HL-60 (cell line): Measurements from ENCODE around the gene SLC9A6.

Source experiments
- DNase-seq, 2 experiments: peaks; one replicate each; pipeline ENCODE4 v3.0.0-alpha.2; 2010 to 2020; ENCODE audit warnings: low read depth in 1 of 2, low spot score in 1 of 2
- H3K27ac ChIP-seq: fragments of 250-450 bp; sonication (Bioruptor Pico); replicated peaks from 2 replicates; pipeline ENCODE4 v1.5.1; 2020; ENCODE audit warnings: mild to moderate bottlenecking, moderate library complexity
- H3K27me3 ChIP-seq: fragments of 250-450 bp; sonication (Bioruptor Pico); 2 replicates; pipeline ENCODE4 v1.5.1; 2021; ENCODE audit warnings: mild to moderate bottlenecking, moderate library complexity; ENCODE audit not compliant: insufficient read depth, poor library complexity, severe bottlenecking
- H3K4me3 ChIP-seq: replicated peaks from 2 replicates; pipeline ENCODE4 v1.5.1; 2011; ENCODE audit warnings: mild to moderate bottlenecking, control low read depth, low read length; ENCODE audit not compliant: insufficient read depth
- GABPA ChIP-seq: IDR thresholded peaks from 2 replicates; pipeline ENCODE4 v1.6.1; 2012; ENCODE audit warnings: low read depth
- POLR2AphosphoS5 ChIP-seq: IDR thresholded peaks from 2 replicates; pipeline ENCODE4 v1.6.1; 2012; ENCODE audit warnings: low read depth
- SPI1 ChIP-seq: IDR thresholded peaks from 2 replicates; pipeline ENCODE4 v1.6.1; 2012; ENCODE audit warnings: low read depth, mild to moderate bottlenecking, borderline replicate concordance
- TF ChIP-seq, protein P1 (sequence below): IDR thresholded peaks from 2 replicates; pipeline ENCODE4 v1.6.1; 2012; ENCODE audit warnings: low read depth; ENCODE audit not compliant: insufficient replicate concordance
- TF ChIP-seq, protein P2 (sequence below): IDR thresholded peaks from one replicate; pipeline ENCODE4 v1.5.1; 2011; ENCODE audit warnings: low read length, control low read depth, inconsistent platforms; ENCODE audit not compliant: insufficient read depth

SLC9A6 gene

DNA sequence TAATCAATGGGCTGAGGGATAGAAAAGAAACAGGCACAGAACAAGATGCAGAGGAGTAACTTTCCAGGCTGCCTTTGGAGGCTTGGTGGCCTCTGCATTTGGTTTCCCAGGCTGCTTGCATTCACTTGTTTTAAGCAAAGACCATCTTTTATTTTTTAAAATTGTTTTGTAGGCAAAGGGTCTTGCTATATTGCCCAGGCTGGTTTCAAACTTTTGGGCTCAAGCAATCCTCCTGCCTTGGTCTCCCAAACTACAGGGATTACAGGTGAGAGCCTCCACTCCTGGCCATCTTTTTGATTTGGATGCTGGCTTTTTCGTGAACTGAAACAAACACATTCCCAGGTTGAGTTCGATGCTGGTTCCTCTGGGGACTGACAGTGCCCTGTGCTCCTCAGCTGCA, 74.1 kb downstream of the SLC9A6 start:
- H3K27me3 ChIP-seq, result no peaks in the 10 kb centered on the region
- H3K27ac ChIP-seq, result no peak overlapping the region
- DNase-seq, result no peak
- H3K4me3 ChIP-seq, result no peak overlapping the region
- TF ChIP-seq GABPA, result no peak
- TF ChIP-seq, protein P1, sequence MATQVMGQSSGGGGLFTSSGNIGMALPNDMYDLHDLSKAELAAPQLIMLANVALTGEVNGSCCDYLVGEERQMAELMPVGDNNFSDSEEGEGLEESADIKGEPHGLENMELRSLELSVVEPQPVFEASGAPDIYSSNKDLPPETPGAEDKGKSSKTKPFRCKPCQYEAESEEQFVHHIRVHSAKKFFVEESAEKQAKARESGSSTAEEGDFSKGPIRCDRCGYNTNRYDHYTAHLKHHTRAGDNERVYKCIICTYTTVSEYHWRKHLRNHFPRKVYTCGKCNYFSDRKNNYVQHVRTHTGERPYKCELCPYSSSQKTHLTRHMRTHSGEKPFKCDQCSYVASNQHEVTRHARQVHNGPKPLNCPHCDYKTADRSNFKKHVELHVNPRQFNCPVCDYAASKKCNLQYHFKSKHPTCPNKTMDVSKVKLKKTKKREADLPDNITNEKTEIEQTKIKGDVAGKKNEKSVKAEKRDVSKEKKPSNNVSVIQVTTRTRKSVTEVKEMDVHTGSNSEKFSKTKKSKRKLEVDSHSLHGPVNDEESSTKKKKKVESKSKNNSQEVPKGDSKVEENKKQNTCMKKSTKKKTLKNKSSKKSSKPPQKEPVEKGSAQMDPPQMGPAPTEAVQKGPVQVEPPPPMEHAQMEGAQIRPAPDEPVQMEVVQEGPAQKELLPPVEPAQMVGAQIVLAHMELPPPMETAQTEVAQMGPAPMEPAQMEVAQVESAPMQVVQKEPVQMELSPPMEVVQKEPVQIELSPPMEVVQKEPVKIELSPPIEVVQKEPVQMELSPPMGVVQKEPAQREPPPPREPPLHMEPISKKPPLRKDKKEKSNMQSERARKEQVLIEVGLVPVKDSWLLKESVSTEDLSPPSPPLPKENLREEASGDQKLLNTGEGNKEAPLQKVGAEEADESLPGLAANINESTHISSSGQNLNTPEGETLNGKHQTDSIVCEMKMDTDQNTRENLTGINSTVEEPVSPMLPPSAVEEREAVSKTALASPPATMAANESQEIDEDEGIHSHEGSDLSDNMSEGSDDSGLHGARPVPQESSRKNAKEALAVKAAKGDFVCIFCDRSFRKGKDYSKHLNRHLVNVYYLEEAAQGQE, result no peak
- TF ChIP-seq SPI1, result no peak
- TF ChIP-seq, protein P2, sequence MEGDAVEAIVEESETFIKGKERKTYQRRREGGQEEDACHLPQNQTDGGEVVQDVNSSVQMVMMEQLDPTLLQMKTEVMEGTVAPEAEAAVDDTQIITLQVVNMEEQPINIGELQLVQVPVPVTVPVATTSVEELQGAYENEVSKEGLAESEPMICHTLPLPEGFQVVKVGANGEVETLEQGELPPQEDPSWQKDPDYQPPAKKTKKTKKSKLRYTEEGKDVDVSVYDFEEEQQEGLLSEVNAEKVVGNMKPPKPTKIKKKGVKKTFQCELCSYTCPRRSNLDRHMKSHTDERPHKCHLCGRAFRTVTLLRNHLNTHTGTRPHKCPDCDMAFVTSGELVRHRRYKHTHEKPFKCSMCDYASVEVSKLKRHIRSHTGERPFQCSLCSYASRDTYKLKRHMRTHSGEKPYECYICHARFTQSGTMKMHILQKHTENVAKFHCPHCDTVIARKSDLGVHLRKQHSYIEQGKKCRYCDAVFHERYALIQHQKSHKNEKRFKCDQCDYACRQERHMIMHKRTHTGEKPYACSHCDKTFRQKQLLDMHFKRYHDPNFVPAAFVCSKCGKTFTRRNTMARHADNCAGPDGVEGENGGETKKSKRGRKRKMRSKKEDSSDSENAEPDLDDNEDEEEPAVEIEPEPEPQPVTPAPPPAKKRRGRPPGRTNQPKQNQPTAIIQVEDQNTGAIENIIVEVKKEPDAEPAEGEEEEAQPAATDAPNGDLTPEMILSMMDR, result no peak
- no peak for TF ChIP-seq POLR2AphosphoS5

DNA sequence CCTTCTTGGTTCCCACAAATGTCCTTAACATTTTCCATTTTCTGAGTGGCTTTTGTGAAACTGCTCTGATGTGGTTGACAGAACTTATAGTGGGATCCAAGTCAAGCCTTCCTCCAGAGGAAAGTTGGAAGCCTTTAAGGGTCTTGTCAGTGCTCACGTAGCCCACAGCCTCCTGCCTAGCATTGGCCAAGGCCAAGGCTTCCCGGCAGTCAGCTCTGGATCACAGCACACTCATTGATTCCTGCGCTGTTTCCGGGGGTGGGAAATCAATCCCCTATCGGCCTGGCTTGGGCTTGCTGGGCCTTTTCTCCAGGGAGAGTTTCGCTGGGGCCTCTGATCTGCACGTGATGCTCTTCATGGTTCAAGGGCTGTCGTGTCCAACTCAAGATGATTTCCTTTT, 76.1 kb downstream of the SLC9A6 start:
- Histone ChIP-seq H3K4me3 (no peak overlapping the region), H3K27me3 (no peaks in the 10 kb centered on the region), H3K27ac (no peak overlapping the region)
- TF ChIP-seq, protein P2, result no peak
- TF ChIP-seq GABPA, result no peak
- DNase-seq, result no peak

DNA sequence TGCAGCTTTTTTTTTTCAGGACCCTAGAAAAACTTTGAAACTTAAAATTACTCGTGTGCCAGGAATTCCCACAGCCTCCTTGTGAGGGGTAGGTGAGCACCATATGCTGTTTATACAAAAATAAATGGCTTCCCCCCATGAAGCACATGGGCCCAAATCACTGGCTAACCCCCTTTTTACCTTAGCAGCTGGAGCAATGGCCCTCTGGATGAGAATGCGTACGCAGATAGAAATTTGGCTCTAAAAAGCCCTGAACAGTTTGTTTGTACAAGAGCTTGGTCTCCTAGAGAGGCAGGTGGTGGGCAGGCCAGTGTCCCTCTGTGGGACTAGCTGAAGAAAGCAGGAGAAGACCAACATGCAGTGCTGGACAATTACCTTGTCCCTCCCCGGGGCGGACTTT, 76.5 kb downstream of the SLC9A6 start:
- H3K27me3 ChIP-seq, result no peaks in the 10 kb centered on the region
- TF ChIP-seq SPI1, result no peak
- TF ChIP-seq, protein P1, result no peak
- no peak for TF ChIP-seq POLR2AphosphoS5
- H3K4me3 ChIP-seq, result no peak overlapping the region
- H3K27ac ChIP-seq, result no peak overlapping the region
- no peak for DNase-seq

DNA sequence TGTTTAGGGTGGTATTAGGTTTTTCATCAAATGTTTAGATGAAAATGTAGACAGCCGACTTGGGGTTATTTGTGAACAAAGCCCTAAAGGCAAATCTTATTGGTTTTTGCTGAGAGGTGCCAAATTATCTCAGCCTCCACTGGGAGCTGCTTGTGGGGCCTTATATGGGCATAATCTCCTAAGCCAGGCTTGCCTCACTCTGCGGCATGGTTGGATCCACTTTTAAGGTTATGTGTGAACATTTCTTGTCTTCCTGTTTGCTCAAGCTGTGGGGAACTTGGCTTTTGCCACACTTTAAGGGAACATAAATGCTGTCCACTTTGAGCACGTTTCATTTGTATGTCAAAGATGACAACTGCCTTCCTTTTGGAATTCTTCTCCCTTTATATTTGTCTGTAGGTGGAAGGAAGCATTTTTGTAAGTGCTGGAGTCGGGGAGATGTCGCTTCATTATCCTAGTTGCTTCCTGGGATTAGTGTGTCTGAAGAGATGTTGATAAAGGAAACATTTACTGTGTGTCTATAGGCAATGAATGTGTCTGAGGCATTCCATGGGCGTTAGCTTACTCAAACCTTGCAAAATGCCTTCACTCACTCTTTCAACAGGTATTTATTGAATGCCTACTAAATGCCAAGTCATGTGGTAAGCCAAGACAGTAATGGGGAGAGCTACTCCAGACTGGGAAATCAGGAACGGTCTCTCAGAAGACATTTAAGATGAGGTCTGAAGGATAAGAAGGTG, 78.3 kb downstream of the SLC9A6 start:
- Histone ChIP-seq H3K27ac (peak overlapping the region; percentile 61), H3K4me3 (no peak overlapping the region), H3K27me3 (no peaks in the 10 kb centered on the region)
- peak in 1 of 2 experiments; percentile 83 for DNase-seq
- TF ChIP-seq POLR2AphosphoS5, result no peak
- TF ChIP-seq, protein P1, result no peak
- no peak for TF ChIP-seq GABPA
- no peak; the same call in 1 of the 2 replicates for TF ChIP-seq SPI1
- TF ChIP-seq, protein P2, result no peak
